Neural cell (in vitro differentiated cells): ENCODE measurements around the gene NHS. TPM values are rescaled to one million over a fixed set of nuclear protein-coding genes. Genes with fewer than 3 reads are reported as not detected.

Experiments used
- H2AFZ ChIP-seq: fragments of 200-600, 300-800 bp; sonication (generic), shearing (Covaris generic); 2 replicates; pipeline ENCODE4 v1.6.0; 2014; ENCODE audit warnings: low read depth, mild to moderate bottlenecking, antibody characterized with exemption, low read length, moderate library complexity
- H3F3A ChIP-seq: fragments of 200-600 bp; shearing (Covaris generic); 2 replicates; pipeline ENCODE4 v1.6.1; 2016; ENCODE audit warnings: mild to moderate bottlenecking, moderate library complexity, mixed read lengths, antibody characterized with exemption, low read length; ENCODE audit not compliant: insufficient read depth, poor library complexity, severe bottlenecking
- H3K27ac ChIP-seq: fragments of 200-600, 300-800 bp; sonication (generic), shearing (Covaris generic); 2 replicates; pipeline ENCODE4 v1.5.1; 2014; ENCODE audit warnings: mild to moderate bottlenecking, low read length, moderate library complexity
- H3K27me3 ChIP-seq: fragments of 300-800, 200-600 bp; sonication (generic), shearing (Covaris generic); 2 replicates; pipeline ENCODE4 v1.6.0; 2014; ENCODE audit warnings: mild to moderate bottlenecking, low read depth, low read length, moderate library complexity; ENCODE audit not compliant: insufficient read depth
- H3K36me3 ChIP-seq: fragments of 300-800, 200-600 bp; sonication (generic), shearing (Covaris generic); 2 replicates; pipeline ENCODE4 v1.5.1; 2014; ENCODE audit warnings: mild to moderate bottlenecking, antibody characterized with exemption, low read length, moderate library complexity; ENCODE audit not compliant: insufficient read depth
- H3K4me2 ChIP-seq: fragments of 300-800, 200-600 bp; sonication (generic), shearing (Covaris generic); 2 replicates; pipeline ENCODE4 v1.6.0; 2014; ENCODE audit warnings: mild to moderate bottlenecking, low read length
- H3K4me3 ChIP-seq: fragments of 300-800, 200-600 bp; sonication (generic), shearing (Covaris generic); 2 replicates; pipeline ENCODE4 v1.5.1; 2014; ENCODE audit warnings: mild to moderate bottlenecking, low read length, moderate library complexity
- H3K79me2 ChIP-seq: fragments of 200-600 bp; shearing (Covaris generic); replicated peaks from 2 replicates; pipeline ENCODE4 v1.6.0; 2014; ENCODE audit warnings: mild to moderate bottlenecking, low read length, moderate library complexity; ENCODE audit not compliant: insufficient read depth
- H3K9ac ChIP-seq: fragments of 300-800, 200-600 bp; sonication (generic), shearing (Covaris generic); 2 replicates; pipeline ENCODE4 v1.6.1; 2016; ENCODE audit warnings: mild to moderate bottlenecking, low read length, mixed read lengths
- H3K9me2 ChIP-seq: fragments of 200-600 bp; shearing (Covaris generic); 2 replicates; pipeline ENCODE4 v1.6.1; 2016; ENCODE audit warnings: mild to moderate bottlenecking, low read length, mixed read lengths; ENCODE audit not compliant: insufficient read depth
- H3K9me3 ChIP-seq: fragments of 200-600, 300-800 bp; sonication (generic), shearing (Covaris generic); 2 replicates; pipeline ENCODE4 v1.6.1; 2016; ENCODE audit warnings: mild to moderate bottlenecking, mixed run types, low read length, moderate library complexity, mixed read lengths
- H4K20me1 ChIP-seq: fragments of 200-600 bp; shearing (Covaris generic); 2 replicates; pipeline ENCODE4 v1.6.1; 2016; ENCODE audit warnings: mild to moderate bottlenecking, mixed run types; ENCODE audit not compliant: insufficient read depth
- CTCF ChIP-seq: fragments of 450-650 bp; IDR thresholded peaks from 2 replicates; pipeline ENCODE4 v1.5.1; 2014; ENCODE audit warnings: antibody characterized with exemption, mild to moderate bottlenecking, moderate library complexity; ENCODE audit not compliant: poor library complexity, severe bottlenecking
- EP300 ChIP-seq: fragments of 450-650 bp; conservative IDR thresholded peaks from 2 replicates; pipeline ENCODE4 v1.6.1; 2014; ENCODE audit warnings: antibody characterized with exemption, mild to moderate bottlenecking, moderate library complexity; ENCODE audit not compliant: poor library complexity, severe bottlenecking
- EZH2 ChIP-seq: fragments of 200-600, 300-800 bp; shearing (Covaris generic), sonication (generic); IDR thresholded peaks from 2 replicates; pipeline ENCODE4 v1.6.1; 2014; ENCODE audit warnings: antibody characterized with exemption, low read length, borderline replicate concordance, mild to moderate bottlenecking; ENCODE audit not compliant: insufficient read depth, poor library complexity, severe bottlenecking
- MXI1 ChIP-seq: fragments of 450-650 bp; conservative IDR thresholded peaks from 2 replicates; pipeline ENCODE4 v1.6.1; 2014; ENCODE audit warnings: antibody characterized with exemption, mild to moderate bottlenecking; ENCODE audit not compliant: poor library complexity, severe bottlenecking
- POLR2AphosphoS5 ChIP-seq: IDR thresholded peaks from 2 replicates; pipeline ENCODE4 v1.6.1; 2012
- RAD21 ChIP-seq: fragments of 450-650 bp; conservative IDR thresholded peaks from 2 replicates; pipeline ENCODE4 v1.6.1; 2014; ENCODE audit warnings: antibody characterized with exemption, mild to moderate bottlenecking, moderate library complexity
- REST ChIP-seq: IDR thresholded peaks from 2 replicates; pipeline ENCODE4 v1.6.1; 2012; ENCODE audit warnings: borderline replicate concordance
- SMC3 ChIP-seq: fragments of 450-650 bp; conservative IDR thresholded peaks from 2 replicates; pipeline ENCODE4 v1.6.1; 2014; ENCODE audit warnings: antibody characterized with exemption, mild to moderate bottlenecking, moderate library complexity; ENCODE audit not compliant: poor library complexity
- TAF1 ChIP-seq: IDR thresholded peaks from 2 replicates; pipeline ENCODE4 v1.6.1; 2012; ENCODE audit warnings: low read depth
- polyA plus RNA-seq: library from polyadenylated mRNA; depleted of rRNA; stranded (reverse); fragments of >200 nt; gene quantifications from 2 replicates; pipeline ENCODE4 v1.2.3, GENCODE V29; 2014

NHS gene
- polyA plus RNA-seq, 1 donor from 2014 or later = 1.9 TPM

- no peaks in the 10 kb centered on the region for H3K36me3 ChIP-seq
- no peak overlapping the region for H2AFZ ChIP-seq
- no peaks in the 10 kb centered on the region for H3K9me2 ChIP-seq
- no peaks in the 10 kb centered on the region for H3K79me2 ChIP-seq
- H4K20me1 ChIP-seq = no peaks in the 10 kb centered on the region
- H3K4me3 ChIP-seq = no peak overlapping the region
- H3K4me2 ChIP-seq = no peak overlapping the region
- no peak overlapping the region for H3K27ac ChIP-seq
- TF ChIP-seq EZH2 = no peak
- TF ChIP-seq RAD21 = no peak
- no peak for TF ChIP-seq MXI1
- no peak for TF ChIP-seq TAF1
- TF ChIP-seq EP300 = no peak
- no peak for TF ChIP-seq POLR2AphosphoS5
- no peak for TF ChIP-seq CTCF
- no peak for TF ChIP-seq REST
- TF ChIP-seq SMC3 = no peak
- H3K9ac ChIP-seq = no peak overlapping the region
- H3F3A ChIP-seq = no peaks in the 10 kb centered on the region
- no peaks in the 10 kb centered on the region for H3K27me3 ChIP-seq
- no peaks in the 10 kb centered on the region for H3K9me3 ChIP-seq
These were observed 50.1 kb downstream of the NHS start for GRCh38 chrX:17425136-17425535.

- H3K27ac ChIP-seq = no peak overlapping the region
- H3K9me3 ChIP-seq = no peaks in the 10 kb centered on the region
- no peak overlapping the region for H3K4me2 ChIP-seq
- TF ChIP-seq EP300 (no peak), TAF1 (no peak), SMC3 (no peak), RAD21 (no peak), MXI1 (no peak), REST (no peak), CTCF (no peak), EZH2 (no peak), POLR2AphosphoS5 (no peak)
- H4K20me1 ChIP-seq = no peaks in the 10 kb centered on the region
- no peaks in the 10 kb centered on the region for H3K36me3 ChIP-seq
- no peaks in the 10 kb centered on the region for H3F3A ChIP-seq
- H2AFZ ChIP-seq = no peak overlapping the region
- no peaks in the 10 kb centered on the region for H3K79me2 ChIP-seq
- H3K4me3 ChIP-seq = no peak overlapping the region
- no peaks in the 10 kb centered on the region for H3K27me3 ChIP-seq
- H3K9me2 ChIP-seq = no peaks in the 10 kb centered on the region
- no peak overlapping the region for H3K9ac ChIP-seq
These were observed 50.6 kb downstream of the NHS start for GRCh38 chrX:17425551-17425950.
